Epithelial cell of esophagus (primary cell): ENCODE results near the gene ABHD17A.
A peak's percentile ranks its signal among the peaks of the same experiment; 100 is the strongest.

Experiments used
- DNase-seq: peaks from one replicate; pipeline ENCODE4 v3.0.0; 2010; ENCODE audit warnings: low read depth
- H3K4me3 ChIP-seq: 2 replicates; pipeline ENCODE4 v1.5.1; 2011; ENCODE audit warnings: mild to moderate bottlenecking, low read length, control low read depth
- TF ChIP-seq, protein P1 (sequence below): IDR thresholded peaks from 2 replicates; pipeline ENCODE4 v1.5.1; 2011; ENCODE audit warnings: low read depth, mild to moderate bottlenecking, low read length, control low read depth, inconsistent platforms; ENCODE audit not compliant: insufficient read depth; ENCODE audit errors: missing control alignments

ABHD17A gene

DNA sequence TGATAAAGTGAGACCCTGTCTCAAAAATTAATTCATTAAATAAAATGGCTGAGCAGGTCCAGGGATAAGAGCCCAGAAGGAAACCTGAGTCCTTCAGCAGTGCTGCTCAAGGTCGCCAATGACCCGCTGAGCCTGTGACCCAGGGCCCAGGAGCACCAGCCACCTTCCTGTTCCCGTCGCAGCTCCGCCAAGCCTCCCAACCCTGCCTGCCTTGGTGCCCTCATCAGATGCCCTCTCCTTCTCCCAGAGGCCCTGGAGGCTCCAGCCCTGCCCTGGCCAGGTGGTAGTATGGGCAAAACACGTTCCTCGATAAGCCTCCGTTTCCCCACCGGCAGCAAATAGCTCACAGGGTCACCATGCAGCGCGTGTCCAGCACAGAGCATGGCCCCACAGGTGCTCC lies 39.7 kb downstream of the ABHD17A start:
- no peak overlapping the region for H3K4me3 ChIP-seq
- no peak for DNase-seq
- TF ChIP-seq, protein P1, sequence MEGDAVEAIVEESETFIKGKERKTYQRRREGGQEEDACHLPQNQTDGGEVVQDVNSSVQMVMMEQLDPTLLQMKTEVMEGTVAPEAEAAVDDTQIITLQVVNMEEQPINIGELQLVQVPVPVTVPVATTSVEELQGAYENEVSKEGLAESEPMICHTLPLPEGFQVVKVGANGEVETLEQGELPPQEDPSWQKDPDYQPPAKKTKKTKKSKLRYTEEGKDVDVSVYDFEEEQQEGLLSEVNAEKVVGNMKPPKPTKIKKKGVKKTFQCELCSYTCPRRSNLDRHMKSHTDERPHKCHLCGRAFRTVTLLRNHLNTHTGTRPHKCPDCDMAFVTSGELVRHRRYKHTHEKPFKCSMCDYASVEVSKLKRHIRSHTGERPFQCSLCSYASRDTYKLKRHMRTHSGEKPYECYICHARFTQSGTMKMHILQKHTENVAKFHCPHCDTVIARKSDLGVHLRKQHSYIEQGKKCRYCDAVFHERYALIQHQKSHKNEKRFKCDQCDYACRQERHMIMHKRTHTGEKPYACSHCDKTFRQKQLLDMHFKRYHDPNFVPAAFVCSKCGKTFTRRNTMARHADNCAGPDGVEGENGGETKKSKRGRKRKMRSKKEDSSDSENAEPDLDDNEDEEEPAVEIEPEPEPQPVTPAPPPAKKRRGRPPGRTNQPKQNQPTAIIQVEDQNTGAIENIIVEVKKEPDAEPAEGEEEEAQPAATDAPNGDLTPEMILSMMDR = no peak

DNA sequence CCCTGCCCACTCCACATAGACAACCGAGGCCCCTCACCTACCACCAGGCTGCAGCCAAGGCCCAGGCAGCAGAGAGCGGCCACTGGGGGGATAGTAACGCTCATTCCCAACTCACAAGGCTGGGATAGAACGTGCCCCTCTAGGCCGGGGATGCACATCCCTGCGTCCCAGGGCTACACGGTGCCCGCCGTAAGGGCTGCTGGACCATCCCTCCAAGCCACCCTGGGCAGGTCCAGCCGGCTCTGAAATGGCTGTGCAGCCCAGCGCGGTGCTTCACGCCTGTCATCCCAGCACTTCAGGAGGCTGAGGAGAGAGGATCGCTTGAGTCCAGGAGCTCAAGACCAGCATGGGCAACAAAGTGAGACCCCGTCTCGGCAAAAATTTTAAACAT lies 40.2 kb downstream of the ABHD17A start:
- no peak overlapping the region for H3K4me3 ChIP-seq
- TF ChIP-seq, protein P1 = no peak
- no peak for DNase-seq

DNA sequence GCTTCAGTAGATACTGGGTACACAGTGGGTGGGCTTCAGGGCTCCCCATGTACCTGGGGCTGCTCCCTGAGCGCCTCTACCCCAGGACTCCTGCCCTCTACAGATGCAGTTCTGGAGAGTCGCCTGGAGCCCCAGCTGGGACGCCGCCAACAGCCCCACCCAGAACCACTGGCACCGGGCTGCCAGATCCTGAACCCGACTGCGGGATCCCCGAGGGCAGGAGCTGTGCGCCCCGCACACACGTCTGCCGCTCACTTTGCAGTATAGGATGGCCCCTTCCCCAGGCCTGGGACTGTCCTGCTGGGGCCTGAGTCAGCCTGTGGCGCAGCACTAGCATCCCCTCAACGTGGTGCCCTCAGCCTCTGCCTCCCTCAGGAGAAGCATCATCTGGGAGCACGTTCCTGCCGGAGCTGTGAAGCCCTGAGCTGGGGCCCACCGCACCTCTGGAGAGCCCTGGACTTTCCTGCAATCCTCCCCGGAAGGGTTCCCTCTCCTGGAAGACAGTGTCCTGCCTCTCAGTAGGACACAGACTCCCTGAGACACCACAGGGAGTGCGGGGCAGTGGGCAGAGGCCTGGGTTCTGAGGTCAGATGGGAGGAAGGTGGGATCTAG lies 40.7 kb downstream of the ABHD17A start:
- no peak for DNase-seq
- TF ChIP-seq, protein P1 = no peak
- no peak overlapping the region for H3K4me3 ChIP-seq

DNA sequence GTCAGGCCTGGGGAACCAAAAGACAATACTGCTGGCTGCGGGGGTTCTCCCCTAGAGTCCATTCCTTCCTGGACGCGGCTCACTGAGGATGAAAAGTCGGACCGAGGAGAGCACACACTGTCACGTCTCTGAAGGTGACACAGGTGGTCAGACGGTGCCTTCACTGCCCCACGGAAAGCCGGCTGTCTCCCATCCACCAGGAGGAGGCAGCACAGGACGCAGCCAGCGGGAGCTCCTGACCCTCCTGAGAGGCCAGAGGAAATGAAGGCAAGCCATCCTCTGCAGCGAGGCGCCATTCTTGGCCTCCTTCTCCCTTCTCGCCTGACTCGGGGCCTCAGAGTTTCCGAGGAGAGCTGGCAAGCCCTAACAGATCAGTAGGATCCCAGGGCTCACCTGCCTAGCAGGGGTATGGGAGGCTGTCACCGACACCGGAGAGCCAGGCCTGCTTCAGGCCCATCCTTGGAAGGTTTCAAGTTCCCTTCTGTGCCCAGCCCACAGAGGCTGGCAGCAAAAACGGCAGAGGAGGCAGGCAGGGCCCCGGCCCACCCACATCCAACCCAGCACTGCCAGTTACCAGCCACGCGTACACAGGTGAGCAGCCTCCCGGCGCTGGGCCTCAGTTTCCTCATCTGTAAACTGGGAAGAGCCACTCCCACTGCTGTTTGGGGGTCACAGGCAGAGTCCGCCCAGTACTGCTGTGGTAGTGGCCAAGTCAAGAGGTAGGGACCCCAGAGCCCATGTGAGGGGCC lies 41.5 kb downstream of the ABHD17A start:
- H3K4me3 ChIP-seq = no peak overlapping the region
- no peak for DNase-seq
- TF ChIP-seq, protein P1 = peak; percentile 33

DNA sequence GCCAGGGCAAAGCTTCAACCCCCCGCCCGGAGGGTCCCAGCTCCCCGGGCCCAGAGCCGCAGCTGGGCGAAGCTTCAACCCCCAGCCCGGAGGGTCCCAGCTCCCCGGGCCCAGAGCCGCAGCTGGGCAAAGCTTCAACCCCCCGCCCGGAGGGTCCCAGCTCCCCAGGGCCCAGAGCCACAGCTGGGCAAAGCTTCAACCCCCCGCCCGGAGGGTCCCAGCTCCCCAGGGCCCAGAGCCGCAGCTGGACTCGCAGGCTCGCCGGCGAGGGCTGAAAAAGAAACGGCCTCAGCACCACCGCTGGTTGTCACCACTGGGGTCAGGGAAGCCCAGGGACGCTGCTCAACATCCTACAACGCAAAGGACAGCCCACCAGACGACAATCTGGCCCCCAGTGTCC lies 42.2 kb downstream of the ABHD17A start:
- DNase-seq = no peak
- TF ChIP-seq, protein P1 = no peak
- H3K4me3 ChIP-seq = no peak overlapping the region

DNA sequence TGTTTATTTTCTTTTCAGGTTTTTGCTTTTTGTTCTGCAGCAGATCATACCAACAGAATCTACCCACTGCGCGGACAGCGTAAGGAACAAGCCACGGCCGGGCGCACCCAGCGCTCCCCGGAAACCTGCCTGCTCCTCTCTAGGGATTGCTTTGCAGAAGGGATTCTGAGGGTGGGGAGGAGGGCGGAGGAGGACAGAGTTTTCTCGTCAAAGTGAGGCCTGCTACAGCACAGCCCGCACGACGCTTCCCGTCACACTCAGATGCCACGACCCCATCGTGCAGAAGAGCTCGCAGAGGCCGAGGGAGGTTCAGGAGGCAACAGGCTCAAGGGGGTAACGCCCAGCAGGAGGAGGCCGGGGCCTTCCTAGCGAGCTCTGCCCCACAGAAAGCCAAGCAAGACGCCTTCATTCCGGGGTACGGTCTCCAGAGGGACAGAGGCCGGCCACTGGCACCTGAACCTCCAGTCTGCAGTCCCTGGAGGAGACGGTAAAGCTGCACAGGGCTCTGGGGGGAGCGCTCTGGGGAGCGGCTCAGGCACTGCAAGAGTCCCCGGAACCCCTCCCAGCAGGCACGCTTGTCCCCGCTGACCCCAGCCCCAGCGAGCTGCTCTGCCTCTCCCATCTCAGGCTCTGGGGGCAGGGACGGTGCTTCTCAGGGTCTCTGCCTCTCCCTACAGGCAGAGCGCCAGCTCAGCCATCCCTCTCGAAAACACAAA lies 43.9 kb downstream of the ABHD17A start:
- no peak overlapping the region for H3K4me3 ChIP-seq
- DNase-seq = no peak
- TF ChIP-seq, protein P1 = no peak
